Measurements from ENCODE around the gene P2RY6. TPM values are rescaled to one million over a fixed set of nuclear protein-coding genes. Genes with fewer than 3 reads are reported as not detected.
A peak's percentile ranks its signal among the peaks of the same experiment; 100 is the strongest.

Gene P2RY6
- total and polyA plus RNA-seq, 2 of the 4 experiments (the other 2 are of a cell fraction), result 0.44 TPM; not detected in 1

- CTCF ChIA-PET, result no interaction called here
- no peaks in the 10 kb centered on the region for H4K20me1 ChIP-seq (ENCODE audit: insufficient read depth, low read length)
- H2BK15ac ChIP-seq (ENCODE audit: low read depth, low read length), result no peak overlapping the region
- H2AK9ac ChIP-seq (replicated peaks; ENCODE audit: low read depth, low read length, poor library complexity), result no peak overlapping the region
- no peak overlapping the region for H3K9ac ChIP-seq (ENCODE audit: low read depth, low read length)
- no peak for ATAC-seq (ENCODE audit: low read depth)
- no peaks in the 10 kb centered on the region for H3K36me3 ChIP-seq (ENCODE audit: control insufficient read depth, insufficient read depth, low read length)
- no peak overlapping the region for H3K18ac ChIP-seq (ENCODE audit: low read depth, low read length)
- no peak for DNase-seq
- no peak overlapping the region for H3K4me3 ChIP-seq (ENCODE audit: insufficient read depth, low read depth, low read length)
- TF ChIP-seq USF2 (IDR thresholded peaks at IDR 0.05; ENCODE audit: low read depth, low read length), result no peak
- H3K56ac ChIP-seq (ENCODE audit: extremely low read depth, insufficient read depth, low read length), result no peak overlapping the region
- POLR2A ChIA-PET (ENCODE audit: unreplicated experiment), result interaction anchor here (0.6 kb wide), 1 partner anchor 347 kb away, joined by 3 read pairs; no protein-coding TSS in a partner anchor
- peaks cover 4% of the 10 kb centered on the region; the same call in 1 of the 2 replicates for H3K9me1 ChIP-seq (ENCODE audit: insufficient read depth, low read length)
- no peak overlapping the region for H3K4me2 ChIP-seq (ENCODE audit: low read depth, low read length)
- H3K27me3 ChIP-seq (ENCODE audit: control insufficient read depth, insufficient read depth, low read length), result 0 out of 2 replicates have a peak, but pooled peaks cover 3% of the 10 kb centered on the region
- no peak overlapping the region for H4K8ac ChIP-seq (ENCODE audit: low read depth in 2 of 2, low read length in 2 of 2)
- WGBS, 2 experiments (ENCODE audit: extremely low coverage in 2 of 2, insufficient read length in 1 of 2), result no CpG with 5 or more reads among the region's 6 CpGs
- no peak overlapping the region for H4K91ac ChIP-seq (ENCODE audit: insufficient read depth, low read depth, low read length)
- no peak overlapping the region; the same call in 1 of the 2 replicates for H2AK5ac ChIP-seq (ENCODE audit: low read depth, low read length)
- H3K14ac ChIP-seq (replicated peaks; ENCODE audit: low read depth, low read length), result 0 out of 2 replicates have a peak overlapping the region, but pooled peaks have one; percentile 15
- H3K9me3 ChIP-seq (ENCODE audit: control insufficient read depth, insufficient read depth, low read length), result no peaks in the 10 kb centered on the region
- peaks cover 4% of the 10 kb centered on the region for H3K4me1 ChIP-seq (ENCODE audit: control insufficient read depth, insufficient read depth, low read length)
- no peak overlapping the region for H3K23ac ChIP-seq (ENCODE audit: low read depth, low read length)
- no peak overlapping the region; the same call in 1 of the 2 replicates for H2BK20ac ChIP-seq (ENCODE audit: low read depth, low read length)
- H4K5ac ChIP-seq (ENCODE audit: low read depth, low read length), result 0 out of 2 replicates have a peak overlapping the region, but pooled peaks have one; percentile 28
- peak overlapping the region; percentile 9 for H2AFZ ChIP-seq (replicated peaks; ENCODE audit: low read length, poor library complexity)
- no TSS peak for BruUV-seq (replicated peaks)
- H3K79me1 ChIP-seq (ENCODE audit: low read depth in 1 of 2, low read length in 2 of 2), result no peaks in the 10 kb centered on the region
- no peak overlapping the region for H2BK120ac ChIP-seq (ENCODE audit: low read depth, low read length)
- H3K4ac ChIP-seq (ENCODE audit: low read depth, low read length), result no peak overlapping the region
- no peak overlapping the region for H3K27ac ChIP-seq (ENCODE audit: insufficient read depth, low read length)
- dilution Hi-C loops (cut with HindIII; ENCODE audit: low sequenced_read_pairs, unreplicated experiment), result no loop called here
- no peak overlapping the region for H2BK5ac ChIP-seq (ENCODE audit: low read depth, low read length, poor library complexity, severe bottlenecking)
- in situ Hi-C loops (cut with MboI; ENCODE audit: low sequenced_read_pairs), result no loop called here
- intact Hi-C loops (cut with micrococcal nuclease), result no loop called here
These were observed 26.7 kb upstream of the P2RY6 start for GRCh38 chr11:73245461-73245860.

Measured in IMR-90 (cell line).